ENCODE data around the gene CLCN7. TPM values are rescaled to one million over a fixed set of nuclear protein-coding genes. Genes with fewer than 3 reads are reported as not detected.

Gene CLCN7, protein sequence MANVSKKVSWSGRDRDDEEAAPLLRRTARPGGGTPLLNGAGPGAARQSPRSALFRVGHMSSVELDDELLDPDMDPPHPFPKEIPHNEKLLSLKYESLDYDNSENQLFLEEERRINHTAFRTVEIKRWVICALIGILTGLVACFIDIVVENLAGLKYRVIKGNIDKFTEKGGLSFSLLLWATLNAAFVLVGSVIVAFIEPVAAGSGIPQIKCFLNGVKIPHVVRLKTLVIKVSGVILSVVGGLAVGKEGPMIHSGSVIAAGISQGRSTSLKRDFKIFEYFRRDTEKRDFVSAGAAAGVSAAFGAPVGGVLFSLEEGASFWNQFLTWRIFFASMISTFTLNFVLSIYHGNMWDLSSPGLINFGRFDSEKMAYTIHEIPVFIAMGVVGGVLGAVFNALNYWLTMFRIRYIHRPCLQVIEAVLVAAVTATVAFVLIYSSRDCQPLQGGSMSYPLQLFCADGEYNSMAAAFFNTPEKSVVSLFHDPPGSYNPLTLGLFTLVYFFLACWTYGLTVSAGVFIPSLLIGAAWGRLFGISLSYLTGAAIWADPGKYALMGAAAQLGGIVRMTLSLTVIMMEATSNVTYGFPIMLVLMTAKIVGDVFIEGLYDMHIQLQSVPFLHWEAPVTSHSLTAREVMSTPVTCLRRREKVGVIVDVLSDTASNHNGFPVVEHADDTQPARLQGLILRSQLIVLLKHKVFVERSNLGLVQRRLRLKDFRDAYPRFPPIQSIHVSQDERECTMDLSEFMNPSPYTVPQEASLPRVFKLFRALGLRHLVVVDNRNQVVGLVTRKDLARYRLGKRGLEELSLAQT
- total RNA-seq = 10 to 100 TPM; 35.8 to 52.6 TPM
- long read RNA-seq, donor 1, full-length matches to known transcripts = 9 of 31 reads
- long read RNA-seq, donor 1, partial matches to known transcripts = 16 of 31 reads
- long read RNA-seq, donor 1, other reads (novel, unspliced or antisense) = 6 of 31 reads
- long read RNA-seq, donor 2, partial matches to known transcripts = 28 of 37 reads
- long read RNA-seq, donor 2, other reads (novel, unspliced or antisense) = 5 of 37 reads

DNA sequence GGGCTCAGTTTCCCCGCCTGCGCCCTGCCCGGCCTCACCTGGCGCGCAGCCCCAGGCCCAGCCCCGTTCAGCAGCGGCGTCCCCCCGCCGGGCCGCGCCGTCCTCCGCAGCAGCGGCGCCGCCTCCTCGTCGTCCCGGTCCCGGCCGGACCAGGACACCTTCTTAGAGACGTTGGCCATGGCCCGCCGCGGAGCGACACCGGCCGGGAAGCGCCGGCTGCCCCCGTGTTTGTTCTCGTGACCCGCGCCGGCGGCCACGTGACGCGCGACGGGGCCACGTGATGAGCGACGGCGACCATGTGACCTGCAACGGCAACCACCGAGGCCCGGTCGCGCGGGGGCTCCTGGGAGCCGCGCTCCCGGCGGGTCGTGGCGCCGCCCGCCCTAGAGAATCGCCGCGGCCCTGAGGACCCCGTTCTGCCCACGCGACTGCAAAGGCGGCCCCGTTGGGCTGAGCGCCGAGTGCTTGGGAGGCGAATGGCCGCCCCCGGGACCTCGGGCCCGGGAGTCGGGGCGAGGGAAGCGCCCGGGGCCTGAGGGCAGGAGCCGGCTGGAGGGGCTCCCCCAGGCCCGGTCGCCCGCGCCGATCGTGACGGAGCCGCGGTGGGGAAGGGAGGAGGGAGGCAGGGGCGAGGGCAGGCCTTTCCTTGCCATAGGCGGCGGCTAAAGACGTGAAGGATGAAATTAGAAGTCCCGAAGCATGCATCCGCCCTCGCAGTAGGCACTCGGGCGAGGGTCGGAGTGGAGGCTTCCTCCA lies at the start of gene CLCN7:
CLCN7 (minus strand) TSS at position 233 of the 756 bp plus-strand sequence; CDS start at position 179, 54 bp downstream.
- peak; percentile 97 for DNase-seq (ENCODE audit: low spot score)
- intact Hi-C loops (cut with DNase I) = no loop called here

GRCh38 chr16:1524366-1524765 lies 49.5 kb upstream of the CLCN7 start:
- DNase-seq (ENCODE audit: low spot score) = no peak
- intact Hi-C loops (cut with DNase I) = no loop called here

GRCh38 chr16:1523581-1524245 lies 48.9 kb upstream of the CLCN7 start:
- no peak for DNase-seq (ENCODE audit: low spot score)
- intact Hi-C loops (cut with DNase I) = no loop called here

- intact Hi-C loops (cut with DNase I) = no loop called here
- DNase-seq (ENCODE audit: low spot score) = no peak
These were observed 45.6 kb upstream of the CLCN7 start for GRCh38 chr16:1520461-1520860.

DNA sequence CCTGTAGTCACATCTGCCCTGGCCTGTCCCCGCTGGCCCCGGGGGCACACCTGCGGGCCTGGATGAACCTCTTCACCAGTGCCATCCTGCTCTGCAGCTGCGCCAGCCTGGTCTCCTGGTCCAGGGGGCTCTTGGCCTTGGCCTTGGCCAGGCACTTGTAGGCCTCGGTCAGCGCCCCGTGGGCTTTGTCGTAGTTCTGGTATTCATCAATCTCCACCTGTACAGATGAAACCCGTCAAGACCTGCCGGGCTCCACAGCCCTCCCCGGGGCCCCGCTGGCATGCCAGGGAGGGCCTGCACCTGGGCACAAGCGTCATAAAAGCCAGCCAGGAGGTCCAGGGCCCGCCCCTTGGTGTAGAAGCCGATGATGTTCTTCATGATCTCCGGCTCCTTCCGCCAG lies 45.0 kb upstream of the CLCN7 start:
- intact Hi-C loops (cut with DNase I) = no loop called here
- DNase-seq (ENCODE audit: low spot score) = no peak

DNA sequence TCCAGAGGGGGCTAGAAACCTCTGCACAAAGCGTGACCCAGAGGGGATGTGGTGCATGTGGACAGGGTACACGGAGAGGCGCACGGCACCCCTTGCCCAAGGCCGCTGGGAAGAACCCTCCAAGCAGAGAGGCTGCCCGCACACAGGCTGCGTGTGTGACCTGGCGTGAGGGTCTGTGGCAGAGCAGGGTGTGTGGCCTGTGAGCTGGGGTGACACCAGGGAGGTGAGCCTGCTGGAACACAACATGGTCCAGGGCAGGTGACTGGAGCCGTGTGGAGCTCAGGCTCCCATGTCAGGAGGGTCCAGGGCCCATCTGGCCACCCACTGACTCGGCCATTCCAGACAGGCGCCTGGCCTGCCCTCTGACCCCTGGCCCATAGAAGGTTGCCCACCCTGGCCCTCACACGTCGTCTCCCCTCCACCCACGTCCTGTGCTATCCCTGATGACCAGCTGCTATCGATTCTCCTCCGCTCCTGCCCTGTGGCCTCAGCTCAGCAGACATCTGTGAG lies 43.9 kb upstream of the CLCN7 start:
- DNase-seq (ENCODE audit: low spot score) = no peak
- intact Hi-C loops (cut with DNase I) = no loop called here

- intact Hi-C loops (cut with DNase I) = no loop called here
- no peak for DNase-seq (ENCODE audit: low spot score)
These were observed 39.7 kb upstream of the CLCN7 start for GRCh38 chr16:1514507-1514906.

- intact Hi-C loops (cut with DNase I) = no loop called here
- DNase-seq (ENCODE audit: low spot score) = no peak
These were observed 37.9 kb upstream of the CLCN7 start for GRCh38 chr16:1512774-1513173.

GRCh38 chr16:1511662-1512569 lies 37.1 kb upstream of the CLCN7 start:
- intact Hi-C loops (cut with DNase I) = no loop called here

DNA sequence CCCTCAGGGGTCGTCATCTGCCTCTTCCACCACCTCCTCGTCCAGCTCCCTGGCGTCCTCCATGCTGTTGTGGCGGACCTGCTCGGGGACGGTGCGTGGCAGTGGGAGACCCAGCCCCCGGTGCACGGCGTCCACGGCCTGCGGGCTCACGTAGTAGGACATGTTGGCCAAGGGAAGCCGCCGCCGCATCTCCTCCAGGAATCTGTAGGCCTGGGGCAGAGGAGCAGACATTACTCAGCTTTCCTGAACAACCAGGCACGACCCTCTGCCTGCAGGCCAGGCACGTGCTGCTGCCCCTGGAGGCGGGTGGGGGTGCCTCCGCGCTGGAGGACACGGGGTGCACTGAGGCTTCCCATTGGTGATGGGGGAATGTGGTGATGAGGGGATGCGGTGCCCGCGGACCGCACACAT lies 36.1 kb upstream of the CLCN7 start:
- no peak for DNase-seq (ENCODE audit: low spot score)
- intact Hi-C loops (cut with DNase I) = no loop called here

More at GRCh38 chr16:1511662-1512569, 37.1 kb upstream of the CLCN7 start:
- no peak for DNase-seq (ENCODE audit: low spot score)

DNA sequence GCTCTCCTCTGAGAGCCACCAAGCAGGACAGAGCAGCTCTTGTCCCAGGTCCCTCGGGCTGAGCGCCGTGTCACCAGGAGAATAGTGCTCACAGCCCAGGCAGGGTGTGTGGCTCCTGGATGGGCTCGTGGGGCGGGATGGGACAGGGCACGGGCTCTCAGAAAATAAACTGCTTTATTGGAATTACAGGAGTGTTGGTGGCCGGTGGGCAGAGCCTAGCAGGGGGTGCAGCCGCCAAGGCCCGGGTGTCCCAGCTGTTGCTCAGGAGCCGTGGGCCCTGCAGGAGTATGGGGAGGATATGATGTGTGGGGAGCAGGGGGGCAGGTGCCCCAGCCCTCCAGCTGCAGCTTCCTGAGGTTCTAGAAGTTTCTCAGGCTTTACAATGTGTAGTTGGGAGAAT lies 35.4 kb upstream of the CLCN7 start:
- intact Hi-C loops (cut with DNase I) = no loop called here
- DNase-seq (ENCODE audit: low spot score) = no peak

DNA sequence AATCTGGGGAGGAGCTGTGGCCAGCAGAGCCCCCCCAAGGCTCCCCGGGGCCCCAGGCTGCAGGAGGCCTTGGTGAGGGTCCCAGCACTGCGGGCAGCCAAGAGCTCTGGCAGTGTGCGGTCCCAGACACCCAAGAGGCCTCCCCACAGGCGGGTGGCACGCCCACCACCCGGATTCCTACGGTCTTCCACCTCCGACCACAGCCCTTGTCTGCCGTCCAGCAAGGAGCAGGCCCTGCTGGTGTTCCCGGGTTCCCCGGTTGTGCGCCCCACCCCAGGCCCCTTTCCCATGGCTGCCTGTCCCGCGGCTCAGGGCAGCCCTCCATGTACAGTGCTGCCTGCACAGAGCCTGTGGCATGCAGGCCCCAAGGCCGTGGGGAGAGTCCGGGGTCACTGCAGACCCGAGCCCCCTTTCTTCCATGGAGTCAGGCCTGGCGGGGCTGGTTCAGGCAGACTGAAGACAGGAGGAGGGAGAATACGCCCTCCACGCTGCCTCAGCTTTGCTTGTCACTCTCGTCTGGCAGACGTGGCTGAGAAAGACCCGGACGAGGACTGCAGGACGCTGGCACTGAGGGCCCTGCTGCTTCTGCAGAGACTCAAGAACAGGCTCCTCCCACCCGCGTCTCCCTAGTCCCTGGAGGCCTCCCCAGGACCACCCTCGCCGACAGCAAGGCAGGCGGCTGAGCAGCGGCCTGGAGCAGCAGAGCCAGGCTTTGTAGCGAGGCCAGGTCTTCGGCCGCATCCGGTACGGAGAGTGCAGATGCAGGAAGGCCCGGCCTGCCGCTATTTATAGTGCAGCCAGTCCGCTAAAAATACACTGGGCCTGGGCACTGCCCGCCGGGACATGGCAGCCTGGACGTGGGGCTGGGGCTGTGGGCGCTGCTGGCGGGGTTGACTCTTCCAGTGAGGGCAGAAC lies 34.7 kb upstream of the CLCN7 start:
- DNase-seq (ENCODE audit: low spot score) = no peak
- intact Hi-C loops (cut with DNase I) = no loop called here

- intact Hi-C loops (cut with DNase I) = no loop called here
These were observed 33.8 kb upstream of the CLCN7 start for GRCh38 chr16:1508494-1509187.

GRCh38 chr16:1506494-1507213 lies 31.8 kb upstream of the CLCN7 start:
- intact Hi-C loops (cut with DNase I) = no loop called here
- DNase-seq (ENCODE audit: low spot score) = no peak

More at GRCh38 chr16:1508494-1509187, 33.8 kb upstream of the CLCN7 start:
- DNase-seq (ENCODE audit: low spot score) = no peak

- DNase-seq (ENCODE audit: low spot score) = no peak
- intact Hi-C loops (cut with DNase I) = no loop called here
These were observed 31.1 kb upstream of the CLCN7 start for GRCh38 chr16:1505912-1506311.
